Activated gamma-delta T cell (primary cell): ENCODE data around the gene ZBTB20.

ENCODE experiments used
- DNase-seq: peaks from one replicate; lab custom pipeline; 2025; lab: John Stamatoyannopoulos, UW

The ZBTB20 gene

GRCh38 chr3:114375608-114376421, 771.3 kb downstream of the ZBTB20 start:
- DNase-seq = no peak

- no peak for DNase-seq
These were observed 772.6 kb downstream of the ZBTB20 start for GRCh38 chr3:114374433-114374990.

- no peak for DNase-seq
These were observed 776.4 kb downstream of the ZBTB20 start for GRCh38 chr3:114370537-114371174.

- DNase-seq = no peak
These were observed 781.2 kb downstream of the ZBTB20 start for GRCh38 chr3:114365909-114366308.

GRCh38 chr3:114364806-114365654, 782.1 kb downstream of the ZBTB20 start:
- DNase-seq = no peak

GRCh38 chr3:114363554-114364202, 783.4 kb downstream of the ZBTB20 start:
- DNase-seq = no peak

- DNase-seq = no peak
These were observed 784.3 kb downstream of the ZBTB20 start for GRCh38 chr3:114362815-114363214.

GRCh38 chr3:114361391-114361790, 785.7 kb downstream of the ZBTB20 start:
- no peak for DNase-seq

GRCh38 chr3:114356525-114356924, 790.6 kb downstream of the ZBTB20 start:
- no peak for DNase-seq

- no peak for DNase-seq
These were observed 791.0 kb downstream of the ZBTB20 start for GRCh38 chr3:114356066-114356465.

- DNase-seq = no peak
These were observed 791.4 kb downstream of the ZBTB20 start for GRCh38 chr3:114355653-114356052.

- no peak for DNase-seq
These were observed 795.3 kb downstream of the ZBTB20 start for GRCh38 chr3:114351822-114352145.

GRCh38 chr3:114351123-114351821, 795.8 kb downstream of the ZBTB20 start:
- no peak for DNase-seq

GRCh38 chr3:114350690-114351089, 796.4 kb downstream of the ZBTB20 start:
- DNase-seq = no peak

GRCh38 chr3:114350271-114350670, 796.8 kb downstream of the ZBTB20 start:
- no peak for DNase-seq

- no peak for DNase-seq
These were observed 802.6 kb downstream of the ZBTB20 start for GRCh38 chr3:114344492-114344891.

- DNase-seq = no peak
These were observed 808.3 kb downstream of the ZBTB20 start for GRCh38 chr3:114338651-114339357.

- DNase-seq = no peak
These were observed 810.2 kb downstream of the ZBTB20 start for GRCh38 chr3:114336857-114337256.

- no peak for DNase-seq
These were observed 810.9 kb downstream of the ZBTB20 start for GRCh38 chr3:114336122-114336697.

- DNase-seq = no peak
These were observed 813.2 kb downstream of the ZBTB20 start for GRCh38 chr3:114333923-114334240.
